GM19372 (cell line): ENCODE data around the gene MAGI2.

ENCODE experiments used
- ATAC-seq: cut with Tn5 transposase; IDR thresholded peaks from one replicate; pipeline ENCODE4 v1.9.1; 2021; ENCODE audit warnings: mild to moderate bottlenecking, low read depth, moderate library complexity; ENCODE audit not compliant: unreplicated experiment

MAGI2 gene

DNA sequence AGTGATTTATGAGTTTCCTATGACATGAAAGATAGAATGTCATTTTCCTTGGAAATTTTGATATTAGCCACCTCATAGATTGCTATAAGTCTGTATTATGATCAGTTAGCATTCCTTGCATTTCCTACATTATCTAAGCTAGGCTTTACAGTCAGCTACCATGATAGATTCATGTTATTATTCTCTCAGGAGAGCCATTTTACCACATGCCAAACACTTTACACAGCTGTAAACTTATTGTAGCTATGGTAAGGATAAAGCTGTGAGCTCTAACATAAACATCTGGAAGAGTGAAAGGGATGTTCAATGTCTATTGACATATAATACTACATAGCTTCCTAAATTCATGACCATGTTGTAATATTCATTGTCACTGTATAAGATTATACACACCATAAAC lies 1046.9 kb downstream of the MAGI2 start:
- no peak for ATAC-seq

DNA sequence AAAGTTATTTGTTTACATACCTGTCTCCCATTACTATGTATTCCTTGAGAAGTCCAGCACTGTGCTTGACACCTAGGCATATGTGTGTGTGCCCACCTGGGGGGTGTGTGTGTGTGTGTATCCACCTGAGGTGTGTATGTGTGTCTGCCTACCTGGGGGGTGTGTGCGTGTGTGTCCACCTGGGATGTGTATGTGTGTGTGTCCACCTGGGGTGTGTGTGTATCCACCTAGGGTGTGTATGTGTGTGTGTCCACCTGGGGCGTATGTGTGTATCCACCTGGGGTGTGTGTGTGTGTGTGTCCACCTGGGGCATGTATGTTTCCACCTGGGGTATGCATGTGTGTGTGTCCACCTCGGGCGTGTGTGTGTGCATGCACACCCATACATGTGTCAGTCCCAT lies 1051.4 kb downstream of the MAGI2 start:
- no peak for ATAC-seq

DNA sequence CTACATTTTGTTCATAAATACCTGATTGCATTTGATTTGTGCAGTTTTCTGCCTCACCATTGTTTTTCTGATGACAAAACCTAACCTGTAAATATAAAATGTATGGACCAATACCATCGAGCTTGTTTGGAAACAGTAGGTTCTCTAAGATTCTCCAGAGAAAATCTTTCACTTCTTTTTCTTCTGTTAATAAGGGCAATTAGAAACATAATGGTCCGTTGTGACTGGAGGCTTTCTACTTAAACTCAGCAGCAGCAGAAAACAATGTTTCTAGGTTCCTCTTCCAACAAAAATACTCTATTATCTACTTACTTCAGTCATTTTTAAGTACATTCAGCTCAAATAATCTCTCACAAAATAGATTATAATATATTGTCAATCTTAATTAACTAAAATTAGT lies 1053.4 kb downstream of the MAGI2 start:
- no peak for ATAC-seq

DNA sequence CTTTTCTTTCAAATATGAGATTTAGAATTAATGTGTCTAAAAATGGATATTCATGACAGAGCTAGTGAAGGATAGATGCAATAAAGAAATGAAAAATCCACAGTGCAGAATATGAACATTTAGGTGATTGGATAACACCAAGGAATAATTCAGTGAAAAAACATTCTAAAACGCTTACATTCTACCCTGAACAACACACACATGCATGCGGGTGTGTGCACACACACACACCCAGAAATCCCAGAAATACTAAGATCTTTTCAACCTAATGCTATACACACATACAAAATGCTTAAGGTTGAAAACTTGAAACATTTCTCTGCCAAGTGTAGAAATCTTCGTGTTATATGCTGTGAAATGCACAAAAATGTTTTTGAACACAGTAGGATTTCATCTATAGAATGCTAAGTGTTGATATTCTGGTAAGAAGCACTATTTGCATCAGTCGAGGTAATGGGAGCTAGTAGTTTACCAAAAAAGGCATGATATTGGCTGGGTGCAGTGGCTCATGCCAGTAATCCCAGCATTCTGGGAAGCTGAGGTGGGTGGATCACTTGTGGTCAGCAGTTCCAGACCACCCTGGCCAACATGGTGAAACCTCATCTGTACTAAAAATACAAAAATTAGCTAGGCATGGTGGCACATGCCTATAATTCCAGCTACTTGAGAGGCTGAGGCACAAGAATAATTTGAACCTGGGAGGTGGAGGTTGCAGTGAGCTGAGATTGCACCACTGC lies 1054.3 kb downstream of the MAGI2 start:
- no peak for ATAC-seq

DNA sequence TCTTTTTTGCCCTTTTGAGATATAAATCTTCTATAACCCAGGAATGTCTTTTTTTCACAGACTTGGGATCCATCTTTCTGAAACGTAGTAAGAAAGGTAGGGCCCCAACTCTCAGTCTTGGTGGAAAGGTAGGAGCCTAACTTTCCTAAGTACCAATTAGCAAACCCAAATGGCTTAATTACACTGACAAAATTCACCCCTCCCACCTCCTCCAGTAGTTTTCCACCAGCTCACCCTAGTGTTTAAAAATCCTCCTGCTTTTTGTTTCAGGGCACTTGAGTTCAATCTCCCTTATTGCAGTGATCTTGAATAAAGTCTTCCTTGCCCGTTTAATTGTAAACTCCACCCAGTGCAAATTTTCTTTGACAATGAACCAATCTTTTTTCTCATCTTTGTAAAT lies 1054.9 kb downstream of the MAGI2 start:
- ATAC-seq: no peak

DNA sequence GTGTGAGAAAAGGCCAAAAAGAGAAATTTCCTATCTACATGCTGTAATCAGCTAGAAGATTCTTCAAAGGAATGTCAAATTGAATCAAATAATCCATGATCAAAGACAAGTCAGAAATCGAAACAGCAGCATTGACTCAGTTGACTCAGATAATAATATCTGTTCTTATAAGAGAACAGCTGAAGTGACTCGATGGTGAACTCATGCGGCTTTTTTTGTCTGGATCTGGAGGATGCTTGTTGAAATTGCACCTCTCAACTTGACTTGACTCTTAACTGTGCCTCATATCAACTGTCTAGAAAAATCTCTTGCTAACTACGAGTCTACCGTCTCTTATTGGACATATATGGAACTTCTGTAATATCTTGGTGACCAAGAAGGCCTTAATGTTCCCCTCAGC lies 1055.4 kb downstream of the MAGI2 start:
- ATAC-seq: no peak

DNA sequence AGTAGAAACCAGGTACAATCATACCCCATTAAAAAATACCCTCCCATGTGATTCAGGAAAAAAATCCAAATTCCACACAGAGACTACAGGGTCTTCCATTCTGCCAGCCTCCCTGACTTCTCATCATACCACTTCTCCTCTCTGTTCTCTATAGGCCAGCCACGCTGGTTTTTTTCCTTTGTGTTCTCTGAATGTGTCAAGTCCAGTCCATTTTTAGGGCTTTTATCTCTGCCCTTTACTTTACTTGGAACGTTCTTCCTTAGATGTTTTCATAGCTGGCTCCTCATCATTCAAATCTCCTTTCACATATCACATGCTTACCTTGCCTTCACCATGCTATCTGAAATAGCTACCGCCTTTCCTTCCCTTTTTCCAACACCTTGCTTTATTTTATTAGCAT lies 1057.3 kb downstream of the MAGI2 start:
- ATAC-seq: no peak

DNA sequence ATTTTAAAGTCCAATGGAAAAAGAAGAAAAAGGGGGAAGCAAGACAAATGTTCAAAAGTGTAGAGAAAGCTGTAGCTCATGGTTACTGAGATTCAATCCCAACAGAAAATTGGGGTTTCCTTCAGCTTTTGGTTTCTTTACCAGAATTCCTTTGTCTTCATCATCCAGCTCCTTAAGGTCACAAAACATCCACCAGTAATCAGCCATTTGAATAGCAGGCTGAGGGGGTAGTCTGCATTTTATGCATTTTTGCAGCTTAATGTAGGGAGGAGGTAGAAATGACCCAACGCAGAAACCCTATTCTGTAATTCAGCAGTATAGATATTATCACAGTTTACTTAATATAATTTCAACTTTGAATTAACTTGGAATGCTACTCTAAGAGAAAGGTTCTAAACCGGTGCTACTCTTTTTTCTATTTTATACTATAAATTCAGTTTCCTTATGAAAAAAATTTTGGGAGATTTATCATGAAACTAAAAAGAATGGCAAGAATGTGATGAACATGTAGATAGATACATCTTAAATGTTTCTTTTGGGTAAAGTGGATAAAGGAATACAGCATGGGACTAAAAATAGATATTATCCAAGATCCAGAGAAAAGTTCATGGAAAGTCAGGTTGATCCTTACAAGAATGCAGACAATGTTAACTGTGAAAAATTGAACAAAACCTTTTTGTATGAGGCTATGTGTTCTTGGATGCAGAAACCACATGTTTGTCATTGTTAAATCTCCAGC lies 1058.0 kb downstream of the MAGI2 start:
- no peak for ATAC-seq

DNA sequence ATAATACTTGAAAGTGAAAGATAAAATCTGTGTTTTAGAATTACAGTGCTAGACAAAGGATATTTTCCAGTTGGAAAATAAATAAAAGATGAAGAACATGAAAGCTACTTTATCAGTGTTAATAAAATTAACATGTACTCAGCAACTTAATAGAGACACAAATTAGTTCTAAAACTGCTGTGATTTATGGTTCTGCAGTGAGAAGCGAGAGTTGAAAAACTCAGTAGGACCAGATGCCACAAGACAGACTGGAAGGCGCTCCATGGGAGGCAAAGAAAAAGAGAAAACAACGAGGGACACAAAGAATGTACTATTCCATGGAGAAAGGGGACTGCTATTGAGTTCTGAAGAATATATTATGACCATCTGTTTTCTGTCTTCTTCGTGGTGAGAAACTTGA lies 1064.4 kb downstream of the MAGI2 start:
- no peak for ATAC-seq

DNA sequence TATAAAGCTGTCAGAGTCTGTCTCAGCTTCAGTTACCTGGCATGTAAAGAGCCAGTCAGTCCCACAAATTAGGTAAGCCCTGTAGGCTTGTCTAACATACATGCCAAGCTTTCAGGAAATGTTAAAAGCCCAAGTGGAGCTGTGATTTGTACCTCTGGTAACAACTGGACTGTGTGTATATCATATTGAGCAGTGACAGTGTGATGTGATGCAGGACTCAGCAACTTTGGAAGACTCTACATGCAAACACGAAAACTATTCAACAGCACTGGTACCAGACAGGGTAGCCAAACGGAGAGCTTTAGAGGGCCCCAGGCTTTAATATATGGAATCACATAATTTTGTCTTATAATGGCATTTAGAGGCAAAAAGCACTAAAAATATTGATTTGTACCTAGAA lies 1066.9 kb downstream of the MAGI2 start:
- no peak for ATAC-seq

DNA sequence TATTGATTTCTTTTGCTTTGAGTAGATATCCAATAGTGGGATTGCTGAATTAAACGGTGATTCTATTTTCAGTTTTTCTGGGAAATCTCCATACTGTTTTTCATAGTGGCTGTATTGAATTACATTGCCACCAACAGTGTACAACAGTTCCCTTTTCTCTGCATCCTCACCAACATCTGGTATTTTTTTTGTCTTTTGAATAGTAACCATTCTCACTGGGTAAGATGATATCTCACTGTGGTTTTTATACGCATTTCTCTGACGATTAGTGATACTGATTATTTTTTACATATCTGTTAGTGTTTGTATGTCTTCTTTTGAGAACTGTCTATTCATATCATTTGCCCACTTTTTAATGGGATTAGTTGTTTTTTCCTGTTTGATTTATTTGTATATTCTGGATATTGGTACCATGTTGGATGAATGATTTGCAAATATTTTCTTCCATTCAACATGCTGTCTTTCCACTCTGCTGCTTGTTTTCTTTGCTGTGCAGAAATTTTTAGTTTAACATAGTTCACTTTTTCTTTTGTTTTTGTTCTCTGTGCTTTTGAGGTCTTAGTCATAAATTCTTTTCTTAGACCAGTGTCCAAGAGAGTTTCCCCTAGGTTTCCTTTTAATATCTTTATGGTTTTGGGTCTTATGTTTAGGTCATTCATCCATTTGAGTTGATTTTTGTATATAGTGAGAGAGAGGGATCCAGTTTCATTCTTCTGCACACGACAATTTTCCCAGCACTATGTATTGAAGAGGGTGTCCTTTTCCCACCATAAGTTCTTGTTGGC lies 1070.2 kb downstream of the MAGI2 start:
- no peak for ATAC-seq

DNA sequence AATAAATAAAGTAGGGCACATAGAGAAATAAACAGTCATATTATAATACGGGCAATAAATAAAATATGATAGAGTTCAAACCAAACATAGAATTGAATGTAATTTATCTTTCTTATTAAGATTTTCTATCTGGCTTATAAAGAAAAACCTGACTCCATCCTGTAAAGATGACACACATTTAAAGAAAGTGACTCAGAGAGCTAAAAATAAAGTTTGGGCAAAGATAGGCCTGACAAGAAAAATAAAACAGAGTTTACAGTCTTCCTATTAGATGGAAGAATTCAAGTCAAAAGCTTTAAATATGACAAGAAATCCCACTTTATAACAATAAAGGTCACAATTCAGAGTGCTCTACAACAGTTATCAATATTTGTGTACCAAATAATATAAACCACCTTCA lies 1074.3 kb downstream of the MAGI2 start:
- ATAC-seq: no peak

DNA sequence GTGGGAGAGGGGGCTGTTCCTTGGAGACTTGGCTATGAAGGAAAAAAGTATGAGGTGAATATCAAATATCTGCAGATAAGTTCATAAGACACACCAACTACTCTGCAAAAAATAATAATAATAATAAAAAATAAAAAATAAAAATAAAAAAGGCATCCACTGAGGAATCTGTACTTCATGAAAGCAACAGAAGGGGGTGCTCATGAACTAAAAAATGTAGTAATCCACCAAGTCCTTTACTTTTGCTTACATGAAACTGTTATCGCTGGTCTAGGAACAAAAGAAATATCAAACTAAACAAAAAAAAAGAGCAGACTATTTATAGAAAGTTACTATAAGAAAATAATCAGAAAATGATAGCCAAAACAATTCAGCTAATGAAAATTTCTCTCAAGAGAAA lies 1075.9 kb downstream of the MAGI2 start:
- no peak for ATAC-seq

DNA sequence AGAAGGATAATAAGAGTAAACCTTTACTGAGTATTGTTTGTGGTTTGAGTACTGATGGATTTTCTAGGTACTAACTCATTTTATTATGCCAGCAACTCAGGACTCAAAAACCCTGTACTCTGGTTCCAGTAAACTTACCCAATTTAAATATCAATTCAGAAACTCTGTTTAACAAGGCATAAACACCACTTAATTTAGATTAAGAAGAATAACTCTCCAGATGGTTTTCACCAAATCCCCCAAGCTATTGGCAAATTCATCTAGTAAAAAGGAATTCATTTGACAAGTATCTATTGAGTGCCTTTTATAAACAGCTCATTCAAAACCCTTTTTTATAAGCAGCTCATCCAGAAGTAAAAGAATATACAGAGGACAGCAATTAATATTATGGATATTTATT lies 1082.5 kb downstream of the MAGI2 start:
- no peak for ATAC-seq

DNA sequence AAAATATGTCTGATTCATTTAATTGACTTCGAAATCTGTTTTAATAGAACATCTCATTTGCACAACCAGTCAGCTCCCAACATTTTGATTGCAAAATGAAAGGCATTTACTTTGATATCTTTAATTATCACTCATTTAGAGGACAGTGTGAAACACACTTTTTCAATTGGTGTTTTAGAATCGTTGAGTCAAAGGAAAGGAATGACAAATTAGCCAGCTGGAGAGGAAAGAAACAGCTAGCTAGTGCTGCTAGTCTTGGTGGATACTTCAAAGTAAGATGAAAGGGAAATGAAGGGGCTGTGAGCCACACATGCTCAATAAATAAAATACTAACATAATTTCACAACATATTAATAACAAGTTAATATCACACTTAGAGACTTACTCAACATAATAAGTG lies 1084.7 kb downstream of the MAGI2 start:
- no peak for ATAC-seq

DNA sequence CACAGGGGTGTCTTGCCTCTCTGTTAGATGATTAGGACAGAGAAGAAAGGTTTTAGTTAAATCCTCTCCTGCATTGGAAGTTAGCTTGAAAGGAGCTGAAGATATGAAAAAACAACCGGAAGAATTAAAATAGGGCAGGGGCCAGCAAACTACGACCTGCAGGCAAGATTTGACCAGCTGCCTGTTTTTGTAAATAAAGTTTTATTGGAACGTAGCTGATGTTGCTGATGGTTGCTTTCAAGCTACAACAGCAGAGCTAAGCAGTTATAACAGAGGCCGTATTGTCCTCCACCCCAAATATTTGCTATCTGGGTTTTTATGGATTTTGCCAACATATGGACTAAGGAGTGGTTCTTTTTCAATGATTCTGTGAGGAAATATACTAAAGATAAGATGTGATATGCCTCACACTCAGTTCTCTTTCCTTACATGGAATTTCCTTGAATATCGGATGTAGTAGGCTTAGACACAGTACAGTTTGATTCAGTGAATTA lies 1086.1 kb downstream of the MAGI2 start:
- ATAC-seq: no peak

DNA sequence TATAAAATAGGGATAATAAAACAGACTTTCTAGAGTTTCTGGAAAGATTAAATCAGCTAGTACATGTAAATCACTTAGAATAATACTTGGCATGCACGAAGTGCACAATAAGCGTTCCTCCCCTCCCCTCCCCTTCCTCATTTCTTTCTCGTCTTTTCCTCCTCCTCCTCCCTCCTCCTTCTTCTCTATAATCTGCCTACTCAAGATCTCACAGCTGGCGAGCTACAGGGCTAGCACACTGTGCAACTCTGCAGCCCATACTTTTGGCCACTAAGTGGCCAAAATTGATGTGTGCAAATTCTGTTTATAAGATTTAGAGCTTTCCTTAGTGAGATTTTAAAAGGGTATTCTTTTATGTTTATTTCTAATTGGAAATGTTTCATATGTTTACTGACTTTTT lies 1089.6 kb downstream of the MAGI2 start:
- no peak for ATAC-seq

DNA sequence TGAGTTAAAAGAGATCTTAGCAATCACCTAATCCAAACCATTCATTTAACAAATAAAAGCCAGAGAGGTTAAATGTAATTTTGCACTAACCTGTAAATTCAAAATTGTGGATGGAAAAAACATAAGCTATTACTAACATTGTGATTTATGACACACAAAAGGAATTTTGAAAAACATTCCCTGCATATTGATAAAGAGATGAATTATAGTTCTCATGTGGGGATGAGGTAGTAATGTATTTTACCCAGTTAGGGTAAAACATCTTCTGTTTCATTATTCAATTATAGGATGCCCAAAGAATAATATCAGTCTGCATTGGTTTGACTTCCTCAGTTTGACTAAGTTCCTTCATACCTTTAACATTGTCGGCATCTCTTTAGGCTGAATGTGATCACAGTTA lies 1093.6 kb downstream of the MAGI2 start:
- ATAC-seq: no peak

DNA sequence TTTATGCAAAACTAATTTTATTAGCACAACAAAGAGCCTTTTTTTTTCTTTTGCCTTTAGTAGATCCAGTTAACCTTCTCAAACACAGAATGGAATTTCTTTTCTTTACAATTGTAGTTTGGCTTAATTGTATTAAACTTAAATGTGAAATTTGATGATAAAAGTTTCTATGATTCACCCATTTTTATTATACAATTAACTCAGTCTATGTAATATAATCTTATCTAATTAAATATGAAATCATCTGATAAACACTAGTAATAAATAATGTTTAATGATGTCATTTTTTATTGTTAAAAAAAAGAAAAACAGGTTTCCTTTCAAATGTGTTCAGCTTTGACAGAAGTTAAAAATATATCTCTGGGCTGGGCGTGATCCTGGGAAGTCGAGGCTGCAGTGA lies 1095.8 kb downstream of the MAGI2 start:
- no peak for ATAC-seq

DNA sequence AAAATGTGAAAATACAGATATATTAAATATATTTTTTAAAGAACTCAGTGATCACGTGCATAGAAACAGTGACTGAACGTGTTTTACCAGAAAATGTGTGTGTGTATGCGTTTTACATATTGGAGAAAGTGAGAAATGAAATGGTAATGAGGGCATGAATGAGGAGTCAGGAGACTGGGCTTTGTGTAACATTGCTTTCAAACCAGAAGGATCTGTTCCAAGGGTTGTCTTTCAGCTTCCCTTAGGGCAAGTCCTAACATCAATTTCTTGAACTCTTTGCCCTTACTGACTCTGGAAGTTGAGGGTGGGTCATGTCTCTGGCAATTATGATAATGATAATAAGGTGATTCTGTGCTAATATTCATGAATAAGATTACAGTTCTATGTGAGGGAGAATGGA lies 1097.6 kb downstream of the MAGI2 start:
- no peak for ATAC-seq

DNA sequence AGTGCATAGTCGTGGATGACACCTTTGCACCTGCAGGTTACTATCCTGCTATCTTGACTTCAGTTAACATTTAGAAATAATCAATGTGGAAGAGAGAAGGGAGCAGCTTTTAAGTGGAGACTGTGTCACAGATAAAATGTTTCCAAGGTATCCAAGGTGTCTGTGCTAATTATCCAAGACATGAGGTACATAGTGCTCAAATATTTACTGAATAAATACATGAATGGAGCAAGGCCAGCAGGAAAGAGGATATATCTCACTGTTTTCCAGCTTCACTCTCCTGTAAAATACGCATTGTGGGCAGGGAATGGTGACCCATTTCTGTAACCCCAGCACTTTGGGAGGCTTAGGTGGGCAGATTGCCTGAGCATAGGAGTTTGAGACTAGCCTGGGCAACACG lies 1102.5 kb downstream of the MAGI2 start:
- no peak for ATAC-seq
